ENCODE results near the gene SYT1. TPM values are rescaled to one million over a fixed set of nuclear protein-coding genes. Genes with fewer than 3 reads are reported as not detected.
"Not testable (repeated sequence)": the region's sequence is repeated elsewhere in the genome, so short reads cannot be mapped to it uniquely, and the experiment has no call there.

SYT1 gene
- total and polyA plus RNA-seq, 2 experiments from 2014 or later, result 48.7 to 51.7 TPM

DNA sequence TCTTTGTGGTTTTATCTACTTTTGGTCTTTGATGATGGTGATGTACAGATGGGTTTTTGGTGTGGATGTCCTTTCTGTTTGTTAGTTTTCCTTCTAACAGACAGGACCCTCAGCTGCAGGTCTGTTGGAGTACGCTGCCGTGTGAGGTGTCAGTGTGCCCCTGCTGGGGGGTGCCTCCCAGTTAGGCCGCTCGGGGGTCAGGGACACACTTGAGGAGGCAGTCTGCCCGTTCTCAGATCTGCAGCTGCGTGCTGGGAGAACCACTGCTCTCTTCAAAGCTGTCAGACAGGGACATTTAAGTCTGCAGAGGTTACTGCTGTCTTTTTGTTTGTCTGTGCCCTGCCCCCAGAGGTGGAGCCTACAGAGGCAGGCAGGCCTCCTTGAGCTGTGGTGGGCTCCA lies 180.2 kb downstream of the SYT1 start:
- ATAC-seq; H3K27me3 Mint-ChIP-seq (ENCODE audit: insufficient read depth, low read depth, poor library complexity); DNase-seq (ENCODE audit: low spot score); H3K9me3 Mint-ChIP-seq; H3K4me3 Mint-ChIP-seq; H3K36me3 Mint-ChIP-seq (ENCODE audit: low read depth); H3K4me2 ChIP-seq; H2AFZ ChIP-seq; H3K36me3 ChIP-seq (ENCODE audit: insufficient read depth); H3K4me1 ChIP-seq (ENCODE audit: insufficient read depth); H3K4me1 Mint-ChIP-seq; H3K9me2 ChIP-seq (ENCODE audit: insufficient read depth); H3F3A ChIP-seq (replicated peaks; ENCODE audit: low read depth); H3K27ac Mint-ChIP-seq; H4K20me1 ChIP-seq (replicated peaks; ENCODE audit: insufficient read depth); H3K27me3 ChIP-seq (ENCODE audit: insufficient read depth): not testable (repeated sequence)
- H3K4me3 ChIP-seq, result peak overlapping the region; percentile 53
- 0 out of 2 replicates have a peak overlapping the region, but pooled peaks have one; percentile 27 for H3K27ac ChIP-seq (ENCODE audit: low read depth)
- H3K79me2 ChIP-seq (replicated peaks; ENCODE audit: insufficient read depth), result peaks cover 18% of the 10 kb centered on the region

DNA sequence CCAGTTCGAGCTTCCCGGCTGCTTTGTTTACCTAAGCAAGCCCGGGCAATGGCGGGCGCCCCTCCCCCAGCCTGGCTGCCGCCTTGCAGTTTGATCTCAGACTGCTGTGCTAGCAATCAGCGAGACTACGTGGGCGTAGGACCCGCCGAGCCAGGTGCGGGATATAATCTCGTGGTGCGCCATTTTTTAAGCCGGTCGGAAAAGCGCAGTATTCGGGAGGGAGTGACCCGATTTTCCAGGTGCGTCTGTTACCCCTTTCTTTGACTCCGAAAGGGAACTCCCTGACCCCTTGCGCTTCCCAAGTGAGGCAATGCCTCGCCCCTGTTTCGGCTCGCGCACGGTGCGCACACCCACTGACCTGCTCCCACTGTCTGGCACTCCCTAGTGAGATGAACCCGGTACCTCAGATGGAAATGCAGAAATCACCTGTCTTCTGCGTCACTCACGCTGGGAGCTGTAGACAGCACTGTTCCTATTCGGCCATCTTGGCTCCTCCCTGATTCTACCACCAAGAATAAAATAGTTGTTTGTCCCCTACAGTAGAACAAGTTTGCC lies 180.7 kb downstream of the SYT1 start:
- peak overlapping the region; percentile 63 for H3K4me2 ChIP-seq
- H3K27me3 ChIP-seq (ENCODE audit: insufficient read depth); H4K20me1 ChIP-seq (replicated peaks; ENCODE audit: insufficient read depth); H3K9me3 Mint-ChIP-seq; H3K36me3 Mint-ChIP-seq (ENCODE audit: low read depth); ATAC-seq; H3K4me1 ChIP-seq (ENCODE audit: insufficient read depth); H3K36me3 ChIP-seq (ENCODE audit: insufficient read depth); H3K27me3 Mint-ChIP-seq (ENCODE audit: insufficient read depth, low read depth, poor library complexity); H3K9me2 ChIP-seq (ENCODE audit: insufficient read depth); DNase-seq (ENCODE audit: low spot score); H3K4me1 Mint-ChIP-seq; H3F3A ChIP-seq (replicated peaks; ENCODE audit: low read depth): not testable (repeated sequence)
- H3K79me2 ChIP-seq (replicated peaks; ENCODE audit: insufficient read depth), result peaks cover 18% of the 10 kb centered on the region
- peak overlapping the region; percentile 53 for H3K4me3 ChIP-seq
- H3K27ac Mint-ChIP-seq, result peak overlapping the region; percentile 94
- H3K4me3 Mint-ChIP-seq, result peak overlapping the region; percentile 78
- H3K27ac ChIP-seq (ENCODE audit: low read depth), result peak overlapping the region; percentile 27; the same call in 1 of the 2 replicates
- H2AFZ ChIP-seq, result peak overlapping the region; percentile 56; the same call in 1 of the 2 replicates

DNA sequence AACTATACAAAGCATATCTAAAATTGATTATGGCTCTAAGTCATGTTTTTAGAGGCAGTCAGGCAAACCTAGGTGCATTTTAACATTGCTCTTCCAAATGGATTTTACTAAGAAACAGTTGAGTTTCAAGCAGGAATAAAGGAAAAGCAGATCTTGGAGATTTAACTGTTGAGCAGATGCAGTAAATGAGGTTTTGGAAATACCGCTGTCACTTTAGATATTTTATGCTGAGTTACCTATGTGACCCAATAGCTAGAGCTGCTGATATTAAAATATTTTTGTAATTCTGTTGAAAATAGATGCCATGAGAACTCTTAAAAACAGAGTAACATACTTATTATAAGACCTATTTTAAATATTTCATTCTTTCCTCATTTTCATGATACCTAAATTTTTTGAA lies 181.4 kb downstream of the SYT1 start:
- Histone ChIP-seq H3K36me3 (ENCODE audit: insufficient read depth) (no peaks in the 10 kb centered on the region), H3K27me3 (ENCODE audit: insufficient read depth) (no peaks in the 10 kb centered on the region), H2AFZ (no peak overlapping the region), H3K27ac (ENCODE audit: low read depth) (0 out of 2 replicates have a peak overlapping the region, but pooled peaks have one; percentile 27), H3K9me2 (ENCODE audit: insufficient read depth) (no peaks in the 10 kb centered on the region), H4K20me1 (replicated peaks; ENCODE audit: insufficient read depth) (no peaks in the 10 kb centered on the region), H3K4me2 (peak overlapping the region; percentile 63), H3K4me1 (ENCODE audit: insufficient read depth) (peaks cover 5% of the 10 kb centered on the region), H3K79me2 (replicated peaks; ENCODE audit: insufficient read depth) (peaks cover 18% of the 10 kb centered on the region), H3K4me3 (peak overlapping the region; percentile 53; the same call in 1 of the 2 replicates), H3F3A (replicated peaks; ENCODE audit: low read depth) (no peaks in the 10 kb centered on the region)
- H3K36me3 Mint-ChIP-seq (ENCODE audit: low read depth), result peaks cover 3% of the 10 kb centered on the region; the same call in 1 of the 3 replicates
- no peak overlapping the region; the same call in 1 of the 2 replicates for H3K27ac Mint-ChIP-seq
- peaks cover 5% of the 10 kb centered on the region; the same call in 2 of the 3 replicates for H3K4me1 Mint-ChIP-seq
- peaks cover 6% of the 10 kb centered on the region; the same call in 2 of the 3 replicates for H3K9me3 Mint-ChIP-seq
- H3K27me3 Mint-ChIP-seq (ENCODE audit: insufficient read depth, low read depth, poor library complexity), result no peaks in the 10 kb centered on the region
- TF ChIP-seq POLR2AphosphoS5 (IDR thresholded peaks at IDR 0.05; ENCODE audit: low read depth), result no peak
- no peak for TF ChIP-seq ZNF114 (CRISPR knock-in tag; IDR thresholded peaks at IDR 0.05)
- TF ChIP-seq JUNB (IDR thresholded peaks at IDR 0.05; ENCODE audit: unreplicated experiment), result no peak
- TF ChIP-seq STAT1 (IDR thresholded peaks at IDR 0.05; ENCODE audit: unreplicated experiment), result no peak
- DNase-seq (ENCODE audit: low spot score), result no peak
- no peak overlapping the region; the same call in 2 of the 3 replicates for H3K4me3 Mint-ChIP-seq
- no peak for ATAC-seq

DNA sequence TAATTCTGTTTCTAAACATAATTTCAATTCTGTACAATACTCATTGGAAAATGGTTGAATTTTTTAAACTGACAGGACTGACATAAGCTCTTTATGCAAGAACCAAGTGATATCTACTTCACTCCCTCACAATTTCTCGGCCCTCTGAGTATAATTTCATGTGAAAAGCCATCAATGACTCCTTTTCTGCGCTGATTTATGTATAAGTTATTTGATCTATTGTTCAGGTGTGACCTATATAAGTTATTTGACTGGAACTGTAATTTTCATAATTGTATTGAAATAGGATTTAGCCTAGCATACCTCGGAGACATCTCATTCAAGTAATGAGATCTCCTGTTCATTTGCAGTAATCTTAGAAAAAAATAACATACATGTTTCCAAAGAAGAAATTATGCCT lies 184.4 kb downstream of the SYT1 start:
- Histone ChIP-seq H3K9me2 (ENCODE audit: insufficient read depth) (no peaks in the 10 kb centered on the region), H3K4me3 (no peak overlapping the region), H4K20me1 (replicated peaks; ENCODE audit: insufficient read depth) (no peaks in the 10 kb centered on the region), H3K27ac (ENCODE audit: low read depth) (no peak overlapping the region), H3K27me3 (ENCODE audit: insufficient read depth) (no peaks in the 10 kb centered on the region), H3K79me2 (replicated peaks; ENCODE audit: insufficient read depth) (peaks cover 14% of the 10 kb centered on the region), H3F3A (replicated peaks; ENCODE audit: low read depth) (no peaks in the 10 kb centered on the region), H3K36me3 (ENCODE audit: insufficient read depth) (no peaks in the 10 kb centered on the region), H2AFZ (no peak overlapping the region), H3K4me2 (no peak overlapping the region), H3K4me1 (ENCODE audit: insufficient read depth) (peaks cover 5% of the 10 kb centered on the region)
- Mint-ChIP-seq H3K9me3 (peaks cover 6% of the 10 kb centered on the region; the same call in 2 of the 3 replicates), H3K4me3 (no peak overlapping the region), H3K27ac (no peak overlapping the region), H3K4me1 (peaks cover 5% of the 10 kb centered on the region; the same call in 2 of the 3 replicates), H3K27me3 (ENCODE audit: insufficient read depth, low read depth, poor library complexity) (no peaks in the 10 kb centered on the region), H3K36me3 (ENCODE audit: low read depth) (peaks cover 3% of the 10 kb centered on the region; the same call in 2 of the 3 replicates)
- ATAC-seq, result no peak
- no peak for DNase-seq (ENCODE audit: low spot score)
- TF ChIP-seq POLR2AphosphoS5 (IDR thresholded peaks at IDR 0.05; ENCODE audit: low read depth) (no peak), CREB1 (CRISPR knock-in tag; IDR thresholded peaks at IDR 0.05; ENCODE audit: low read depth) (no peak)
